ENCODE data around the gene UQCC3.

Gene UQCC3

GRCh38 chr11:62677156-62677555 is 5.7 kb downstream of the UQCC3 start:
- H3K4me3 ChIP-seq (ENCODE audit: low read depth, low read length): no peak overlapping the region
- no peak for DNase-seq (ENCODE audit: low read depth)
- TF ChIP-seq CTCF (IDR thresholded peaks at IDR 0.05; ENCODE audit: insufficient read depth, low read depth, low read length, missing control alignments): no peak

GRCh38 chr11:62677714-62678113 is 6.2 kb downstream of the UQCC3 start:
- DNase-seq (ENCODE audit: low read depth): no peak
- peak overlapping the region; percentile 88 for H3K4me3 ChIP-seq (ENCODE audit: low read depth, low read length)
- no peak for TF ChIP-seq CTCF (IDR thresholded peaks at IDR 0.05; ENCODE audit: insufficient read depth, low read depth, low read length, missing control alignments)

GRCh38 chr11:62678433-62678769 is 6.9 kb downstream of the UQCC3 start:
- H3K4me3 ChIP-seq (ENCODE audit: low read depth, low read length): peak overlapping the region; percentile 88
- no peak for TF ChIP-seq CTCF (IDR thresholded peaks at IDR 0.05; ENCODE audit: insufficient read depth, low read depth, low read length, missing control alignments)
- DNase-seq (ENCODE audit: low read depth): no peak

- peak; percentile 89 for DNase-seq (ENCODE audit: low read depth)
- peak within 1 kb of the TSS; percentile 88 for H3K4me3 ChIP-seq (ENCODE audit: low read depth, low read length)
- no peak for TF ChIP-seq CTCF (IDR thresholded peaks at IDR 0.05; ENCODE audit: insufficient read depth, low read depth, low read length, missing control alignments)
Measured at GRCh38 chr11:62678770-62679696, 7.6 kb downstream of the UQCC3 start, which contains the start of gene UBXN1. Gene UBXN1, minus strand, starts transcription at chr11:62679073. Its CDS starts 150 bp downstream, at chr11:62678923.

- peak; percentile 82 for DNase-seq (ENCODE audit: low read depth)
- no peak overlapping the region for H3K4me3 ChIP-seq (ENCODE audit: low read depth, low read length)
- peak; percentile 69 for TF ChIP-seq CTCF (IDR thresholded peaks at IDR 0.05; ENCODE audit: insufficient read depth, low read depth, low read length, missing control alignments)
Measured at GRCh38 chr11:62680825-62681240, 9.4 kb downstream of the UQCC3 start.

GRCh38 chr11:62682518-62682917 is 11.0 kb downstream of the UQCC3 start:
- no peak overlapping the region for H3K4me3 ChIP-seq (ENCODE audit: low read depth, low read length)
- no peak for TF ChIP-seq CTCF (IDR thresholded peaks at IDR 0.05; ENCODE audit: insufficient read depth, low read depth, low read length, missing control alignments)
- no peak for DNase-seq (ENCODE audit: low read depth)

All from GM12865 (cell line).